Calu3 (cell line): ENCODE data around the gene EIF4B. TPM values are rescaled to one million over a fixed set of nuclear protein-coding genes. Genes with fewer than 3 reads are reported as not detected.

Experiments used
- BruUV-seq: library from RNA; stranded (reverse); fragments of 400-500 nt; replicated peaks from 2 replicates; lab custom pipeline; 2021; lab: Mats Ljungman, UMichigan
- CTCF ChIA-PET: fragments of 300-600 bp; sonication (Branson Sonifier 250); formaldehyde crosslinking; loops from one replicate; lab custom pipeline; 2022; ENCODE audit warnings: antibody characterized with exemption; lab: Charles Lee
- DNase-seq: peaks from one replicate; pipeline ENCODE4 v3.0.0; 2022
- H3K27ac Mint-ChIP-seq: one replicate; pipeline ENCODE4 v1.8.0; 2022; ENCODE audit warnings: mixed read lengths; ENCODE audit not compliant: unreplicated experiment
- H3K27me3 Mint-ChIP-seq: one replicate; pipeline ENCODE4 v1.8.0; 2022; ENCODE audit warnings: mixed read lengths; ENCODE audit not compliant: unreplicated experiment
- H3K36me3 Mint-ChIP-seq: one replicate; pipeline ENCODE4 v1.8.0; 2022; ENCODE audit warnings: mild to moderate bottlenecking, moderate library complexity, mixed read lengths; ENCODE audit not compliant: insufficient read depth, unreplicated experiment
- H3K4me1 Mint-ChIP-seq: one replicate; pipeline ENCODE4 v1.8.0; 2022; ENCODE audit warnings: mild to moderate bottlenecking, low read depth, mixed read lengths; ENCODE audit not compliant: unreplicated experiment
- H3K4me3 Mint-ChIP-seq: one replicate; pipeline ENCODE4 v1.8.0; 2022; ENCODE audit warnings: mild to moderate bottlenecking, low read depth, moderate library complexity, mixed read lengths; ENCODE audit not compliant: unreplicated experiment
- H3K9me3 Mint-ChIP-seq: one replicate; pipeline ENCODE4 v1.8.0; 2022; ENCODE audit warnings: low read depth, mixed read lengths; ENCODE audit not compliant: unreplicated experiment
- CTCF ChIP-seq: fragments of 200-600 bp; IDR thresholded peaks from one replicate; pipeline ENCODE4 v1.8.0; 2022; ENCODE audit warnings: antibody characterized with exemption; ENCODE audit not compliant: unreplicated experiment
- intact Hi-C: fragments of 100-400 bp; cut with micrococcal nuclease; formaldehyde crosslinking; loops from one replicate; pipeline ENCODE4 v1.10.0; 2022; ENCODE audit not compliant: unreplicated experiment
- total RNA-seq: library from RNA; stranded (reverse); gene quantifications from 2 replicates; pipeline ENCODE4 v1.2.3, GENCODE V29; 2022

EIF4B gene
- total RNA-seq, 1 experiment from 2014 or later, result 272 TPM

GRCh38 chr12:53067993-53068770 is 61.9 kb downstream of the EIF4B start:
- no peak for TF ChIP-seq CTCF
- CTCF ChIA-PET, result no interaction called here
- BruUV-seq, result no TSS peak
- H3K4me3 Mint-ChIP-seq, result no peak overlapping the region
- no peak overlapping the region for H3K27ac Mint-ChIP-seq
- H3K4me1 Mint-ChIP-seq, result peaks cover 8% of the 10 kb centered on the region
- no peaks in the 10 kb centered on the region for H3K9me3 Mint-ChIP-seq
- DNase-seq, result no peak
- intact Hi-C loops, result loop anchor here (2.0 to 5.0 kb wide), 2 partner anchors 31 to 124 kb away; no protein-coding TSS in a partner anchor
- no peaks in the 10 kb centered on the region for H3K27me3 Mint-ChIP-seq
- peaks cover 13% of the 10 kb centered on the region for H3K36me3 Mint-ChIP-seq

GRCh38 chr12:53068811-53069585 is 62.7 kb downstream of the EIF4B start:
- no peak for TF ChIP-seq CTCF
- DNase-seq, result no peak
- H3K27me3 Mint-ChIP-seq, result no peaks in the 10 kb centered on the region
- intact Hi-C loops, result loop anchor here (5.0 kb wide), 1 partner anchor 123 kb away; no protein-coding TSS in a partner anchor
- BruUV-seq, result no TSS peak
- CTCF ChIA-PET, result no interaction called here
- no peak overlapping the region for H3K27ac Mint-ChIP-seq
- H3K36me3 Mint-ChIP-seq, result peaks cover 13% of the 10 kb centered on the region
- H3K4me1 Mint-ChIP-seq, result peaks cover 8% of the 10 kb centered on the region
- no peak overlapping the region for H3K4me3 Mint-ChIP-seq
- no peaks in the 10 kb centered on the region for H3K9me3 Mint-ChIP-seq

- H3K27me3 Mint-ChIP-seq, result no peaks in the 10 kb centered on the region
- CTCF ChIA-PET, result no interaction called here
- peaks cover 8% of the 10 kb centered on the region for H3K4me1 Mint-ChIP-seq
- H3K4me3 Mint-ChIP-seq, result no peak overlapping the region
- BruUV-seq, result no TSS peak
- intact Hi-C loops, result loop anchor here (5.0 kb wide), 1 partner anchor 122 kb away; no protein-coding TSS in a partner anchor
- no peak for DNase-seq
- TF ChIP-seq CTCF, result no peak
- peaks cover 13% of the 10 kb centered on the region for H3K36me3 Mint-ChIP-seq
- no peaks in the 10 kb centered on the region for H3K9me3 Mint-ChIP-seq
- no peak overlapping the region for H3K27ac Mint-ChIP-seq
These were observed 63.6 kb downstream of the EIF4B start for GRCh38 chr12:53069621-53070410.

- no TSS peak for BruUV-seq
- TF ChIP-seq CTCF, result no peak
- Mint-ChIP-seq H3K4me3 (no peak overlapping the region), H3K9me3 (no peaks in the 10 kb centered on the region), H3K27me3 (no peaks in the 10 kb centered on the region), H3K36me3 (peaks cover 5% of the 10 kb centered on the region), H3K4me1 (peaks cover 7% of the 10 kb centered on the region), H3K27ac (no peak overlapping the region)
- intact Hi-C loops, result no loop called here
- DNase-seq, result no peak
- CTCF ChIA-PET, result no interaction called here
These were observed 64.7 kb downstream of the EIF4B start for GRCh38 chr12:53070877-53071492.
